Liver (tissue), 9 donors: ENCODE results near the gene HMX2. TPM values are rescaled to one million over a fixed set of nuclear protein-coding genes. Genes with fewer than 3 reads are reported as not detected.

Experiments
- DNase-seq: peaks from one replicate; pipeline ENCODE4 v3.0.0-alpha.2; 2017; ENCODE audit warnings: low spot score
- H3K27ac ChIP-seq, 2 donors: one replicate each; pipeline ENCODE4 v1.7.0; 2013; ENCODE audit warnings: inconsistent platforms in 2 of 2, low read length in 2 of 2, control low read depth in 1 of 2, low read depth in 1 of 2, mild to moderate bottlenecking in 1 of 2
- H3K27me3 ChIP-seq, 4 donors: one replicate each; pipeline versions ENCODE4 v1.6.1 to v1.7.0; 2013; ENCODE audit warnings: low read length in 3 of 4, inconsistent platforms in 1 of 4, mild to moderate bottlenecking in 1 of 4, moderate library complexity in 1 of 4; ENCODE audit not compliant: control insufficient read depth in 4 of 4, insufficient read depth in 4 of 4
- H3K36me3 ChIP-seq, 4 donors: one replicate each; pipeline versions ENCODE4 v1.6.1 to v1.7.0; 2013; ENCODE audit warnings: low read length in 3 of 4, mild to moderate bottlenecking in 3 of 4, low read depth in 1 of 4, moderate library complexity in 1 of 4; ENCODE audit not compliant: control insufficient read depth in 4 of 4, insufficient read depth in 3 of 4
- H3K4me1 ChIP-seq, 4 donors: one replicate each; pipeline versions ENCODE4 v1.6.1 to v1.7.0; 2013; ENCODE audit warnings: low read length in 3 of 4, mild to moderate bottlenecking in 3 of 4, moderate library complexity in 1 of 4; ENCODE audit not compliant: control insufficient read depth in 4 of 4, insufficient read depth in 4 of 4
- H3K4me3 ChIP-seq, 3 donors: one replicate each; pipeline versions ENCODE4 v1.6.1 to v1.7.0; 2013; ENCODE audit warnings: low read length in 3 of 3, control low read depth in 1 of 3, low read depth in 1 of 3, mild to moderate bottlenecking in 1 of 3
- H3K9ac ChIP-seq, 2 donors: one replicate each; pipeline ENCODE4 v1.7.0; 2013; ENCODE audit warnings: low read length in 2 of 2, mild to moderate bottlenecking in 2 of 2, moderate library complexity in 2 of 2, control low read depth in 1 of 2, low read depth in 1 of 2
- H3K9me3 ChIP-seq, 4 donors: one replicate each; pipeline versions ENCODE4 v1.6.1 to v1.7.0; 2013; ENCODE audit warnings: low read length in 3 of 4; ENCODE audit not compliant: control insufficient read depth in 4 of 4
- CTCF ChIP-seq: fragments of 150-350 bp; IDR thresholded peaks from 2 replicates; pipeline ENCODE4 v1.5.1; 2017; ENCODE audit warnings: improper control_type of control experiment, low read depth, low read length; ENCODE audit not compliant: missing input control
- EGR1 ChIP-seq, 2 donors: IDR thresholded peaks; 2 replicates each; pipeline ENCODE4 v1.6.1; 2016 to 2018; ENCODE audit warnings: antibody characterized with exemption in 2 of 2, low read depth in 2 of 2
- GABPA ChIP-seq, 2 donors: IDR thresholded peaks in 1 of 2; conservative IDR thresholded peaks in 1 of 2; 2 replicates each; pipeline ENCODE4 v1.6.1; 2016; ENCODE audit warnings: antibody characterized with exemption in 2 of 2, mild to moderate bottlenecking in 1 of 2, moderate library complexity in 1 of 2
- HNF4A ChIP-seq, 2 donors: conservative IDR thresholded peaks; 2 replicates each; pipeline ENCODE4 v1.6.1; 2016; ENCODE audit warnings: antibody characterized with exemption in 2 of 2, mild to moderate bottlenecking in 2 of 2
- JUND ChIP-seq, 2 donors: IDR thresholded peaks; 2 replicates each; pipeline ENCODE4 v1.6.1; 2016; ENCODE audit warnings: antibody characterized with exemption in 2 of 2
- NR2F2 ChIP-seq: IDR thresholded peaks from 2 replicates; pipeline ENCODE4 v1.6.1; 2016; ENCODE audit warnings: antibody characterized with exemption
- RAD21 ChIP-seq, 2 donors: IDR thresholded peaks; 2 replicates each; pipeline ENCODE4 v1.6.1; 2016; ENCODE audit warnings: antibody characterized with exemption in 2 of 2, mild to moderate bottlenecking in 2 of 2
- RXRA ChIP-seq, 2 donors: IDR thresholded peaks; 2 replicates each; pipeline ENCODE4 v1.6.1; 2017 to 2018; ENCODE audit warnings: antibody characterized with exemption in 2 of 2, mild to moderate bottlenecking in 1 of 2
- SP1 ChIP-seq: IDR thresholded peaks from 2 replicates; pipeline ENCODE4 v1.6.1; 2018; ENCODE audit warnings: antibody characterized with exemption, mild to moderate bottlenecking
- ZBTB33 ChIP-seq: IDR thresholded peaks from 2 replicates; pipeline ENCODE4 v1.6.1; 2016; ENCODE audit warnings: antibody characterized with exemption
- WGBS: extraction: QIAGEN DNeasy Blood & Tissue Kit; methylation state at CpG from one replicate; pipeline ENCODE4 v1.1.7; 2013; 5-methylcytosine and 5-hydroxymethylcytosine counted together
- polyA plus RNA-seq, 2 donors: library from polyadenylated mRNA; stranded (reverse) in 1 of 2; unstranded in 1 of 2; fragments of 200-250 nt in 1 of 2; fragments of >200 nt in 1 of 2; fragmentation: Nextera tagmentation in 1 of 2; extraction: Ambion mirVana in 1 of 2; gene quantifications; one replicate each; pipeline versions ENCODE4 v1.2.1 to v1.2.3, GENCODE V29; 2013 to 2015
- total RNA-seq, 2 donors: library from RNA; depleted of rRNA; stranded (reverse); fragments of >200 nt; gene quantifications; one replicate each; pipeline ENCODE4 v1.2.3, GENCODE V29; 2014
- donor health status: healthy.
- donor health status: healthy.
- donor health status: healthy.
- donor health status: healthy.
- donor health status: healthy.

HMX2 gene
- total and polyA plus RNA-seq, 4 donors: not detected

GRCh38 chr10:123129618-123130271 lies 18.2 kb upstream of the HMX2 start:
- DNase-seq: no peak
- Histone ChIP-seq H3K9me3 (peaks cover 0 to 5% (median 0%) of the 10 kb centered on the region in 4 donors), H3K27ac (no peak overlapping the region), H3K36me3 (no peaks in the 10 kb centered on the region), H3K27me3 (peaks cover 4 to 23% (median 15%) of the 10 kb centered on the region in 4 donors), H3K4me1 (peaks cover 3 to 14% (median 9%) of the 10 kb centered on the region in 4 donors), H3K4me3 (no peak overlapping the region), H3K9ac (no peak overlapping the region)
- 60% methylated on average over 4 of the region's 4 CpGs for WGBS
- TF ChIP-seq RXRA (IDR thresholded peaks at IDR 0.05): no peak
- no peak for TF ChIP-seq SP1
- TF ChIP-seq JUND (IDR thresholded peaks at IDR 0.05): no peak
- TF ChIP-seq EGR1 (IDR thresholded peaks at IDR 0.05; ENCODE audit: low read depth in 2 of 2): no peak
- no peak for TF ChIP-seq ZBTB33
- no peak for TF ChIP-seq NR2F2
- TF ChIP-seq GABPA (IDR thresholded peaks at IDR 0.05 in 1 of 2, conservative IDR thresholded peaks at IDR 0.05 in 1 of 2): no peak

GRCh38 chr10:123132576-123133477 lies 15.1 kb upstream of the HMX2 start:
- no peak overlapping the region for H3K27ac ChIP-seq
- H3K4me1 ChIP-seq: peaks cover 16 to 40% (median 30%) of the 10 kb centered on the region in 4 donors
- H3K36me3 ChIP-seq: no peaks in the 10 kb centered on the region
- H3K9ac ChIP-seq: no peak overlapping the region
- peak overlapping the region in 1 of 3 donors; percentile 27 for H3K4me3 ChIP-seq
- peaks cover 0 to 5% (median 0%) of the 10 kb centered on the region in 4 donors for H3K9me3 ChIP-seq
- 7% methylated on average over 48 of the region's 48 CpGs for WGBS
- H3K27me3 ChIP-seq: peaks cover 13 to 25% (median 22%) of the 10 kb centered on the region in 4 donors
- TF ChIP-seq CTCF (peak; percentile 94), HNF4A (conservative IDR thresholded peaks at IDR 0.05) (no peak), RAD21 (IDR thresholded peaks at IDR 0.05) (peak; percentile 87 to 94)
- DNase-seq: peak; percentile 85
